Natural killer cell treated with Interleukin-12 subunit alpha and Interleukin-12 subunit beta and Interleukin-15 and Interleukin-18, amount 100 ng/mL, for 72 hours (primary cell): ENCODE results near the gene SAP30BP. TPM values are rescaled to one million over a fixed set of nuclear protein-coding genes. Genes with fewer than 3 reads are reported as not detected.

ENCODE experiments used
- ATAC-seq, 2 donors: fragments of 150-1000 bp; cut with Tn5 transposase in 1 of 2; sonication (Bioruptor Pico), chemical (Tn5 transposase) in 1 of 2; 2 replicates each; pipeline ENCODE4 v1.10.0; 2021
- DNase-seq: peaks from one replicate; pipeline ENCODE4 v3.0.0; 2022; ENCODE audit warnings: low spot score
- H3K27ac Mint-ChIP-seq, 2 donors: 1 replicate in 1 of 2; 2 replicates in 1 of 2; pipeline ENCODE4 v1.8.0; 2022; ENCODE audit warnings: mixed read lengths in 2 of 2, mild to moderate bottlenecking in 1 of 2, moderate library complexity in 1 of 2
- H3K27me3 Mint-ChIP-seq, 2 donors: 1 replicate in 1 of 2; 2 replicates in 1 of 2; pipeline ENCODE4 v1.8.0; 2022; ENCODE audit warnings: mixed read lengths in 2 of 2
- H3K36me3 Mint-ChIP-seq: one replicate; pipeline ENCODE4 v1.8.0; 2022; ENCODE audit warnings: mixed read lengths
- H3K4me1 Mint-ChIP-seq, 2 donors: 1 replicate in 1 of 2; 2 replicates in 1 of 2; pipeline ENCODE4 v1.8.0; 2022; ENCODE audit warnings: low read depth in 2 of 2, mixed read lengths in 2 of 2, mild to moderate bottlenecking in 1 of 2
- H3K4me3 Mint-ChIP-seq: one replicate; pipeline ENCODE4 v1.8.0; 2022; ENCODE audit warnings: mixed read lengths
- H3K9me3 Mint-ChIP-seq: 2 replicates; pipeline ENCODE4 v1.8.0; 2022; ENCODE audit warnings: mixed read lengths
- total RNA-seq, 2 donors: library from RNA; stranded (reverse); gene quantifications; one replicate each; pipeline ENCODE4 v1.2.3, GENCODE V29; 2022

Gene SAP30BP
- total RNA-seq, 2 donors from 2014 or later: 129 TPM

- no peaks in the 10 kb centered on the region for H3K36me3 Mint-ChIP-seq
- no peaks in the 10 kb centered on the region for H3K9me3 Mint-ChIP-seq
- no peak for DNase-seq
- no peak overlapping the region for H3K27ac Mint-ChIP-seq
- no peak overlapping the region for H3K4me3 Mint-ChIP-seq
- H3K27me3 Mint-ChIP-seq: peaks cover 0 to 3% of the 10 kb centered on the region in 2 donors
- H3K4me1 Mint-ChIP-seq: peaks cover 3 to 6% of the 10 kb centered on the region in 2 donors
- ATAC-seq: no peak
Measured at GRCh38 chr17:75743625-75744206, 76.6 kb downstream of the SAP30BP start.

DNA sequence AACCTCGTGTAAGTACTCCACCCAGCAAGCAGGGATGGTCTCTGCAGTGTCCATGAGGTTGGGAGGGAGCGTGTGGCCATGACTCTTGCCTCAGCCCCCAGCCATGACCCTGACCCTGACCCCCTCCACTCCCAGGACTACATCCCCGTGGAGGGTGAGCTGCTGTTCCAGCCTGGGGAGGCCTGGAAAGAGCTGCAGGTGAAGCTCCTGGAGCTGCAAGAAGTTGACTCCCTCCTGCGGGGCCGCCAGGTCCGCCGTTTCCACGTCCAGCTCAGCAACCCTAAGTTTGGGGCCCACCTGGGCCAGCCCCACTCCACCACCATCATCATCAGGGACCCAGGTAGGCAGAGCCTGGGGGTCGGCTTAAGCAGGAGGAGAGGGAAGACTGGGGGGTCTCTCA, 81.6 kb downstream of the SAP30BP start:
- no peak overlapping the region for H3K27ac Mint-ChIP-seq
- DNase-seq: no peak
- no peak for ATAC-seq
- no peaks in the 10 kb centered on the region for H3K36me3 Mint-ChIP-seq
- H3K4me3 Mint-ChIP-seq: no peak overlapping the region
- peaks cover 6 to 7% of the 10 kb centered on the region in 2 donors for H3K4me1 Mint-ChIP-seq
- peaks cover 0 to 3% of the 10 kb centered on the region in 2 donors for H3K27me3 Mint-ChIP-seq
- H3K9me3 Mint-ChIP-seq: no peaks in the 10 kb centered on the region

- ATAC-seq (peak; percentile 80), DNase-seq (peak; percentile 86)
- peaks cover 10% of the 10 kb centered on the region in 2 donors for H3K4me1 Mint-ChIP-seq
- H3K4me3 Mint-ChIP-seq: peak overlapping the region; percentile 8
- no peak overlapping the region for H3K27ac Mint-ChIP-seq
- no peaks in the 10 kb centered on the region for H3K36me3 Mint-ChIP-seq
- H3K9me3 Mint-ChIP-seq: no peaks in the 10 kb centered on the region
- peaks cover 0 to 5% of the 10 kb centered on the region in 2 donors for H3K27me3 Mint-ChIP-seq
Measured at GRCh38 chr17:75749545-75750389, 82.6 kb downstream of the SAP30BP start.

GRCh38 chr17:75750661-75751423, 83.7 kb downstream of the SAP30BP start:
- no peak for ATAC-seq
- Mint-ChIP-seq H3K27me3 (peaks cover 0 to 6% of the 10 kb centered on the region in 2 donors), H3K4me3 (no peak overlapping the region), H3K4me1 (peaks cover 12 to 13% of the 10 kb centered on the region in 2 donors), H3K9me3 (no peaks in the 10 kb centered on the region), H3K27ac (no peak overlapping the region), H3K36me3 (no peaks in the 10 kb centered on the region)
- DNase-seq: no peak

- no peaks in the 10 kb centered on the region for H3K36me3 Mint-ChIP-seq
- peaks cover 12 to 13% of the 10 kb centered on the region in 2 donors for H3K4me1 Mint-ChIP-seq
- peaks cover 0 to 6% of the 10 kb centered on the region in 2 donors for H3K27me3 Mint-ChIP-seq
- DNase-seq (no peak), ATAC-seq (no peak)
- no peaks in the 10 kb centered on the region for H3K9me3 Mint-ChIP-seq
- no peak overlapping the region for H3K27ac Mint-ChIP-seq
- H3K4me3 Mint-ChIP-seq: no peak overlapping the region
Measured at GRCh38 chr17:75751676-75752404, 84.7 kb downstream of the SAP30BP start.

GRCh38 chr17:75752405-75752709, 85.2 kb downstream of the SAP30BP start:
- DNase-seq (no peak), ATAC-seq (no peak)
- H3K36me3 Mint-ChIP-seq: no peaks in the 10 kb centered on the region
- H3K4me1 Mint-ChIP-seq: peaks cover 12 to 13% of the 10 kb centered on the region in 2 donors
- H3K27ac Mint-ChIP-seq: no peak overlapping the region
- H3K9me3 Mint-ChIP-seq: no peaks in the 10 kb centered on the region
- no peak overlapping the region for H3K4me3 Mint-ChIP-seq
- H3K27me3 Mint-ChIP-seq: peaks cover 0 to 6% of the 10 kb centered on the region in 2 donors

- no peak overlapping the region for H3K27ac Mint-ChIP-seq
- no peak for ATAC-seq
- DNase-seq: no peak
Measured at GRCh38 chr17:75752802-75753513, 85.8 kb downstream of the SAP30BP start.

DNA sequence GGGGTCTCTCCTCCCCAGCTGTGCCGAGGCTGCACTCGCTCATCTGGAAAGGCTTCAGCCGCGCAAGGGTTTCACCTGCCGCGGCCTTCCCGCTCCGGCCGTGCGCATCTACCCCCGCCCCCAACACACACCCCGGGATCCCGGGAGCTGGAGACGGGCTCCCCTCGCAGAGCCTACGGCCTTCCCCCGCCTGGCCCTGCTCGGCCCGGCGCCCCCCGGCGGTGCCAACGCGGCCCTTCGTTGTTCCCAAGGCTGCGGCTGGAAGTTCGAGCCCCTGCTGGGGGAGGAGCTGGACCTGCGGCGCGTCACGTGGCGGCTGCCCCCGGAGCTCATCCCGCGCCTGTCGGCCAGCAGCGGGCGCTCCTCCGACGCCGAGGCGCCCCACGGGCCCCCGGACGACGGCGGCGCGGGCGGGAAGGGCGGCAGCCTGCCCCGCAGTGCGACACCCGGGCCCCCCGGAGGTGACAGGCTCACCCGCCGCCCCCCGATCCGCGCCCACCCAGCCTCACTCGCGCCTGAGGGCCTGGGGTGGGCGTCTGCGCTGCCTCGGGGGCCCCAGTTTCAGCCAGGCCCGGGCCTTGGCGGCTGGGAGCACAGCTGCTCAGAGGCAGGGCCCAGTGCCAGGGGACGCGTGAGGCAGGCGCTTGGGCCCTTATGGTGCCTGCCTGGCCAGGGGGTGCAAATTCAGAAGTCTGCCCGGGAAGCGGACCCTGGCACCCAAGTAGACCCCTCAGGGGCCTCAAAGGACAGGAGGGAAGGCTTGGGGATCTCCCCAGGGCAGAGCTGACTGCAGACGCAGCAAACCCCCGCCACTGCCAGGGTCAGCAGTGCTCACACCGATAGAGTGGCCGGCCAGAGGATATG, 86.6 kb downstream of the SAP30BP start:
- H3K4me1 Mint-ChIP-seq: peaks cover 6 to 9% of the 10 kb centered on the region in 2 donors
- peak; percentile 87 for DNase-seq
- no peaks in the 10 kb centered on the region for H3K36me3 Mint-ChIP-seq
- peak; percentile 83 to 89 for ATAC-seq
- H3K27me3 Mint-ChIP-seq: peaks cover 0 to 3% of the 10 kb centered on the region in 2 donors
- H3K9me3 Mint-ChIP-seq: no peaks in the 10 kb centered on the region
- no peak overlapping the region for H3K4me3 Mint-ChIP-seq
- H3K27ac Mint-ChIP-seq: no peak overlapping the region

More at GRCh38 chr17:75752802-75753513, 85.8 kb downstream of the SAP30BP start:
- Mint-ChIP-seq H3K27me3 (peaks cover 0 to 3% of the 10 kb centered on the region in 2 donors), H3K9me3 (no peaks in the 10 kb centered on the region), H3K4me1 (peaks cover 8 to 9% of the 10 kb centered on the region in 2 donors), H3K36me3 (no peaks in the 10 kb centered on the region), H3K4me3 (peak overlapping the region; percentile 42)

GRCh38 chr17:75754378-75755204, 87.5 kb downstream of the SAP30BP start:
- Mint-ChIP-seq H3K27me3 (peaks cover 0 to 3% of the 10 kb centered on the region in 2 donors), H3K9me3 (no peaks in the 10 kb centered on the region), H3K4me3 (peak overlapping the region; percentile 40), H3K4me1 (peaks cover 6 to 9% of the 10 kb centered on the region in 2 donors), H3K36me3 (no peaks in the 10 kb centered on the region), H3K27ac (peak overlapping the region; percentile 15 to 80)
- no peak for DNase-seq
- no peak for ATAC-seq

- no peaks in the 10 kb centered on the region for H3K36me3 Mint-ChIP-seq
- H3K4me3 Mint-ChIP-seq: peak overlapping the region; percentile 40
- no peaks in the 10 kb centered on the region for H3K9me3 Mint-ChIP-seq
- peaks cover 0 to 3% of the 10 kb centered on the region in 2 donors for H3K27me3 Mint-ChIP-seq
- ATAC-seq (no peak), DNase-seq (no peak)
- H3K27ac Mint-ChIP-seq: peak overlapping the region; percentile 15 to 80
- H3K4me1 Mint-ChIP-seq: peaks cover 5 to 6% of the 10 kb centered on the region in 2 donors
Measured at GRCh38 chr17:75755205-75755901, 88.2 kb downstream of the SAP30BP start.

GRCh38 chr17:75755990-75756389, 88.9 kb downstream of the SAP30BP start:
- DNase-seq (no peak), ATAC-seq (no peak)
- Mint-ChIP-seq H3K4me1 (peaks cover 5 to 6% of the 10 kb centered on the region in 2 donors), H3K27me3 (peaks cover 0 to 3% of the 10 kb centered on the region in 2 donors), H3K9me3 (no peaks in the 10 kb centered on the region), H3K4me3 (no peak overlapping the region), H3K36me3 (no peaks in the 10 kb centered on the region), H3K27ac (no peak overlapping the region)
